Suprapubic skin (tissue), 3 donors: ENCODE measurements around the gene MAP1B.

Experiments used
- POLR2AphosphoS5 ChIP-seq, 3 donors: sonication (generic); formaldehyde crosslinking; IDR thresholded peaks; one replicate each; pipeline ENCODE4 v1.6.1; 2017; ENCODE audit warnings: antibody characterized with exemption in 3 of 3
- TF ChIP-seq, protein P1 (sequence below), 2 donors: fragments of 200-600 bp in 1 of 2; fragments of 450-650 bp in 1 of 2; sonication (generic) in 1 of 2; IDR thresholded peaks; one replicate each; pipeline ENCODE4 v1.5.1; 2016 to 2019; ENCODE audit warnings: antibody characterized with exemption in 2 of 2, mild to moderate bottlenecking in 1 of 2, moderate library complexity in 1 of 2

DNA sequence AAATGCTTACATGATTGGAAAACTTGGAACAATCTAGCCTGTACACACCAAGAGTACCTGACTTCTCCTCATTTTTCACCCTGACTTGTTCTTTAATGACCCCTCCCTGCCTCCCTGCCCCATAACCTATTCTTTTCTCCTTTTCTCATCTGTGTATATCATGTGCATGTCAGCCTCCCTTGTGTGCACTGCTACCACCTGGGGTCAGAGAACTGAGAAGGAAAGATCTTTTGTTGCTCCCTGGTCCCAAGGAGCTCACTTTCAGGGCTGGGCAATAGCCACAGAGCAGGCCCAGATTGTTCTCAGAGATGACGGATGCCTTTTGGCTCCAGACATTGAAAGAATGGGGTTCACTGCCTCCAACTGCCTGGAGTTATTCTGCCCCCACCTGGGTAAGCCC is 5.1 kb downstream of the MAP1B start:
- TF ChIP-seq POLR2AphosphoS5 (IDR thresholded peaks at IDR 0.05): no peak
- TF ChIP-seq, protein P1, sequence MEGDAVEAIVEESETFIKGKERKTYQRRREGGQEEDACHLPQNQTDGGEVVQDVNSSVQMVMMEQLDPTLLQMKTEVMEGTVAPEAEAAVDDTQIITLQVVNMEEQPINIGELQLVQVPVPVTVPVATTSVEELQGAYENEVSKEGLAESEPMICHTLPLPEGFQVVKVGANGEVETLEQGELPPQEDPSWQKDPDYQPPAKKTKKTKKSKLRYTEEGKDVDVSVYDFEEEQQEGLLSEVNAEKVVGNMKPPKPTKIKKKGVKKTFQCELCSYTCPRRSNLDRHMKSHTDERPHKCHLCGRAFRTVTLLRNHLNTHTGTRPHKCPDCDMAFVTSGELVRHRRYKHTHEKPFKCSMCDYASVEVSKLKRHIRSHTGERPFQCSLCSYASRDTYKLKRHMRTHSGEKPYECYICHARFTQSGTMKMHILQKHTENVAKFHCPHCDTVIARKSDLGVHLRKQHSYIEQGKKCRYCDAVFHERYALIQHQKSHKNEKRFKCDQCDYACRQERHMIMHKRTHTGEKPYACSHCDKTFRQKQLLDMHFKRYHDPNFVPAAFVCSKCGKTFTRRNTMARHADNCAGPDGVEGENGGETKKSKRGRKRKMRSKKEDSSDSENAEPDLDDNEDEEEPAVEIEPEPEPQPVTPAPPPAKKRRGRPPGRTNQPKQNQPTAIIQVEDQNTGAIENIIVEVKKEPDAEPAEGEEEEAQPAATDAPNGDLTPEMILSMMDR (IDR thresholded peaks at IDR 0.05): no peak
